ENCODE data around the gene TSPEAR. TPM values are rescaled to one million over a fixed set of nuclear protein-coding genes. Genes with fewer than 3 reads are reported as not detected.
"Not testable (repeated sequence)": the region's sequence is repeated elsewhere in the genome, so short reads cannot be mapped to it uniquely, and the experiment has no call there.

The TSPEAR gene
- total RNA-seq, 1 donor from 2014 or later, result 0.65 TPM

DNA sequence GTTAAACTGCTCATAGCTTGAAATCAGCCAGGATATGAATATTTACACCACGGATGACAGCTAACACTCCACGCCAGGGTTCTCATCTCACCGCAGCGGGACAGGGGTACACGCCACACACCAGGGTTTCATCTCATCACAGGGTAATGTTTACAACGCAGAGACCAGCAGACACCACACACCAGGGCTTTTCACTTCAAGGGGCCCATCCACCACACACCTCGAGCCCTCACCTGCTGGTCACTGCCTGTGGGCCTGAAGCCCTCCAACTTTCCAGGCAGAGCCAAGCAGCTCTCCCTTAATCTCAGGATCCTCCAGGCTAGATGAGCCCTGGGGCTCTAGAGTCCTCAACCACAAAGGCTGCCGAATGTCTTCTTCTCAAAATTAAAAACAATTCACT, 15.7 kb downstream of the TSPEAR start:
- intact Hi-C loops (cut with DNase I), result no loop called here
- DNase-seq (ENCODE audit: missing footprints), result no peak
- no peak for ATAC-seq

- ATAC-seq, result no peak
- DNase-seq (ENCODE audit: missing footprints), result no peak
- intact Hi-C loops (cut with DNase I), result no loop called here
Observed at GRCh38 chr21:44695184-44695583, 16.2 kb downstream of the TSPEAR start.

GRCh38 chr21:44694776-44695175, 16.6 kb downstream of the TSPEAR start:
- DNase-seq (ENCODE audit: missing footprints), result no peak
- intact Hi-C loops (cut with DNase I), result no loop called here
- ATAC-seq, result no peak

DNA sequence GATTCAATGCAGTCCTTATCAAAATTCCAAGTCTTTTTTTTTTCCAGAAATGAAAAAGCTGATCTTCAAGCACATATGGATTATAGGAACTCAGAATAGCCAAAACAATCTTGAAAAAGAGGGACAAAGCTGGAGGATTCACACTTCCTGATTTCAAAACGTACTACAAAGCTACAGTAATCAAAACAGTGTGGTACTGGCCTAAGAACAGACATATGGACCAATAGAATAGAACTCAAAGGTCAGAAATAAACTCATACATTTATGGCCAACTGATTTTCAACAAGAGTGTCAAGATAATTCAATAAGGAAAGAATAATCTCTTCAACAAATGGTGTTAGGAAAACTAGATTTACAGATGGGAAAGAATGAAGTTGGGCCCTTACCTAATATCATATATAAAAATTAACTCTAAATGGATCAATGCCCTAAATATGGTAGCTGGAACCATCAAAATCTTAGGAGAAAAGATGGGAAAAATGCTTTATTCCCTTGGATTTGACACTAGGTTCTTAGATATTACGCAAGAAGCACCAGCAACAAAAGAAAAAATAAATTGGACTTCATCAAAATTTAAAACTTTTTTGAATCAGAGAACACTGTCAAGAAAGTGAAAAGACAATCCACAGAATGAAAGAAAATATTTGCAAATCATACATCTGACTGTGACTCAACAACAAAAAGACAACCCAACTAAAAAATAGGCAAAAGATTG, 18.4 kb downstream of the TSPEAR start:
- DNase-seq (ENCODE audit: missing footprints), result no peak
- intact Hi-C loops (cut with DNase I), result no loop called here
- no peak for ATAC-seq

DNA sequence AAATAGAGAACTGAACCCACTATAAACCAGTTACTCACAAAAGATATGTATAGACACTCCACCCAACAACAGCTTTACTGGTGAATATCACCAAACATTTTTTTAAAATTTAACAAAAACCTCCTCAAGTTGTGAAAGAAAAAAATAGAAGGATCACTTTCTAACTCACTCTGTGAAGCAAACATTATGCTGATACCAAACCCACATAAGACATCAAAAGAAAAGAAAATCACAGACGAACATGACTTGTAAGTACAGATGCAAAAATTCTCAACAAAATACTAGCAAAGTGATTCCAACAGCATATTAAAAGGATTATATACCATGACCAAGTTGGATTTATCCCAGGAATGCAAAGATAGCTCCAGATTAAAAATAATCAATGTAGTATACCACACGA, 19.7 kb downstream of the TSPEAR start:
- intact Hi-C loops (cut with DNase I), result no loop called here
- ATAC-seq (no peak), DNase-seq (ENCODE audit: missing footprints) (no peak)

- ATAC-seq; intact Hi-C loops (cut with DNase I); DNase-seq (ENCODE audit: missing footprints): not testable (repeated sequence)
Observed at GRCh38 chr21:44689740-44690139, 21.6 kb downstream of the TSPEAR start.

DNA sequence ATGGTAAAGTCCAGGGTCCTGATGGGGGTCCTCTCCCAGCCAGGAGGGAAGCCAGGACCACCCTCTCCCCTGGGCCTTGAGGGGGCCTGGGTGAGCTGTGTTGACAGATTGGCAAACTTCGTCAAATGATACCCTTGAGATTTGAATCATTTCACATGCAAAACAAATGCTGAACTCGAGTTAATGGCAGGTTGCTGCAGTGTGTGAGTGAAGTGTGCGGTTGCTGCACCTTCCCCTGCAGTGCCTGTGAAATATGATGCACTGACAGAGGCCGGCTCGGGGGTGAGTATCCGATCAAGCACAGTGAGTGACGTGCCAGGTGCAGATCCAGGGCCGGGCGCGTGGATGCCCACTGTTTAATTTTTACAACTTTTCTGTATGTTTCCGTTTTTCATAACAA, 23.7 kb downstream of the TSPEAR start:
- DNase-seq (ENCODE audit: missing footprints) (no peak), ATAC-seq (no peak)
- intact Hi-C loops (cut with DNase I), result no loop called here

- DNase-seq (ENCODE audit: missing footprints), result no peak
- no peak for ATAC-seq
- intact Hi-C loops (cut with DNase I), result no loop called here
Observed at GRCh38 chr21:44686843-44687561, 24.4 kb downstream of the TSPEAR start.

- ATAC-seq (no peak), DNase-seq (ENCODE audit: missing footprints) (no peak)
- intact Hi-C loops (cut with DNase I), result no loop called here
Observed at GRCh38 chr21:44686000-44686781, 25.2 kb downstream of the TSPEAR start.

- intact Hi-C loops (cut with DNase I); ATAC-seq; DNase-seq (ENCODE audit: missing footprints): not testable (repeated sequence)
Observed at GRCh38 chr21:44685050-44685449, 26.3 kb downstream of the TSPEAR start.

- no peak for DNase-seq (ENCODE audit: missing footprints)
- intact Hi-C loops (cut with DNase I), result no loop called here
- no peak for ATAC-seq
Observed at GRCh38 chr21:44684483-44684882, 26.9 kb downstream of the TSPEAR start.

GRCh38 chr21:44684077-44684476, 27.3 kb downstream of the TSPEAR start:
- no peak for ATAC-seq
- intact Hi-C loops (cut with DNase I), result no loop called here
- DNase-seq (ENCODE audit: missing footprints), result no peak

- intact Hi-C loops (cut with DNase I), result no loop called here
- ATAC-seq, result no peak
- DNase-seq (ENCODE audit: missing footprints), result no peak
Observed at GRCh38 chr21:44682580-44683151, 28.7 kb downstream of the TSPEAR start.

- DNase-seq (ENCODE audit: missing footprints) (no peak), ATAC-seq (no peak)
- intact Hi-C loops (cut with DNase I), result no loop called here
Observed at GRCh38 chr21:44681861-44682579, 29.4 kb downstream of the TSPEAR start, which contains the start of gene KRTAP12-1. KRTAP12-1 (minus strand) TSS chr21:44682163; CDS start chr21:44682123, 40 bp downstream.

DNA sequence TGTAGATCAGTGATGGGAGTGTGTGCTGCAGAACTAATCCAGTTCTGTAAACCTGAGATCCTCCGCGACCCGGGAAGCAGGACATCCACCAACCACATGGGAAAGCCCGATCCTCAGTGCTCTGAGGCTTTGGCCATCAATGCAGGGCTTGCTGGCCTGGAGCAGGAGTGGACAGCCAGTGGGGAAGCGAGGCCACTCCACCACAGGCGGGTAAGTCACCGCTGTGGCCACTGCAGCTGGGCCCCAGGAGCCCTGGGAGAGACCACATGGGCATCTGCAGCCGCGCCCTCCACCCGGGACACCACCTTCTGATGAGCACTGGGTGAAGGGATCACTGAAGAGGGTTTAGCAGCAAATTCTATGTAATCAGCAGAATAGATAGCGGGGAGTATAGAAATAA, 30.2 kb downstream of the TSPEAR start:
- ATAC-seq (no peak), DNase-seq (ENCODE audit: missing footprints) (no peak)
- intact Hi-C loops (cut with DNase I), result no loop called here

DNA sequence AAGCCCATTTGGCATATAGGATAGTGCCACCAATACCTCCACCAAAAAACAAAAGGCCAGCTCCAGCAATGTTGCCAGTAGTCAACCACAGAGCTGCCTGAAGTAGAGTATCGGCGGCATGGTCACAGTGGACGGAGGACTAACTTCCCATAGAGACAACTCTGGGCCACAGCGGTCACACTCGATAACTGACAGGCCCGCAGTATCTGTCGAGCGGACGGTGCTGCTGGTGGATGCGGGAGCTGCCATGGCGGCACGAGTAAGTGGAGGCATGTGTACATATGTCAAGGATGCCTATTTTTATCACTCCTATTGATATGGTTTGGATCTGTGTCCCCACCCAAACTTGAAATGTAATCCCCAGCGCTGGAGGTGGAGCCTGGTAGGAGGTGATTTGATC, 33.5 kb downstream of the TSPEAR start:
- intact Hi-C loops (cut with DNase I), result no loop called here
- DNase-seq (ENCODE audit: missing footprints) (no peak), ATAC-seq (no peak)

DNA sequence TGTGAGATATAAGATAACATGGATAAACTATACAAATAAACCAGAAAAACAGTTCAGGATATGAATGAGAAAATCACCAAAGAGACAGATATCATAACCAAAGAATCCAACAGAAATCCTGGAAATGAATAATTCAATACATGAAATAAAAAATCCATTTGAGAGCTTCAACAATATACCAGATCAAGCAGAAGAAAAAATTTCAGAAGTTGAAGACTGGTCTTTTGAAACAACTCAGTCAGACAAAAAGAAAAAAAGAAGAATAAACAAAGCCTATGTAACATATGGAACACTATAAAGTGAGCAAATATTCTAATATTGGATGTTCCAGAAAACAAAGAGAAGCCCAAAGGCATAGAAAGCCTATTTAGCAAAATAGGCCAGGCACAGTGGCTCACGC, 39.5 kb downstream of the TSPEAR start:
- DNase-seq (ENCODE audit: missing footprints), result no peak
- no peak for ATAC-seq
- intact Hi-C loops (cut with DNase I), result no loop called here

DNA sequence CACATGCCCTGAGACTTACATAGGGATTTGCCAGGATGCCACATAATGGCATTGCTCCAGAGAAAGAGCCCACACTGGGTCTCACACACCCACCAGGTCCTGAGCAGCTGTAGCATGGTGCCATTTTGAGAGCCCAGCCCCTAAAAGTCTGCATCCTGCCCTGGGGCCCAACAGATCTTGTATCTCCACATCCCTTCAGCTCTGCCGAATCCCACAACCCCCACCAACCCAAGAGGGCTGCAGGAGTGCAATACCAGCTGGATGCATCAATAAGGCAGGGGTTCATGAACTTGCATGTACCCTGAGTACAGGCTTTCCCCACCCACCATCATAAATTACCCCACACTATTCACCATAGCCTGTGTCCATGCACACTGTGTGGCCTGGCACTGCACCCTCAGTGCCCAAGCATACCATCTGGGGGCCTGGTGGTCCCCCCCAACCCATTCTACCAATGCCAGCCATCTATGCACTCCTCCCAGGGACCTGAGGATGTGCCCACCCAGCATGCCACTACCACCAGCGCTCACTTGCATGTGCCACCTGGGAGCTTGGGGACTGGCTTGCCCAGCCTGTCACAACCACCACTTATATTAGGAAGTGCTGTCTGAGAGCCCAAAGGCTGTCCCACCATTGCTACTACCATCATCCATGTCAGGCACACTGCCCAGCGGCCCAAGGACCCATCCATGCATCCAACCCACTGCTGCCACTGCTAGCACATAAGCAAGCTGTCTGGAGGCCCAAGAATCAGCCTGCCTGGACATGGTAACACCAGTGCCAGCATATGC, 40.5 kb downstream of the TSPEAR start:
- intact Hi-C loops (cut with DNase I), result no loop called here
- no peak for ATAC-seq
- DNase-seq (ENCODE audit: missing footprints), result no peak

Data from Right ventricle myocardium inferior (tissue), 1 donor.